ENCODE data around the gene GPR6. TPM values are rescaled to one million over a fixed set of nuclear protein-coding genes. Genes with fewer than 3 reads are reported as not detected.

Gene GPR6
- total and polyA plus RNA-seq, 2 donors (not counting 1 experiment from before 2014, with no cell fraction given): not detected

DNA sequence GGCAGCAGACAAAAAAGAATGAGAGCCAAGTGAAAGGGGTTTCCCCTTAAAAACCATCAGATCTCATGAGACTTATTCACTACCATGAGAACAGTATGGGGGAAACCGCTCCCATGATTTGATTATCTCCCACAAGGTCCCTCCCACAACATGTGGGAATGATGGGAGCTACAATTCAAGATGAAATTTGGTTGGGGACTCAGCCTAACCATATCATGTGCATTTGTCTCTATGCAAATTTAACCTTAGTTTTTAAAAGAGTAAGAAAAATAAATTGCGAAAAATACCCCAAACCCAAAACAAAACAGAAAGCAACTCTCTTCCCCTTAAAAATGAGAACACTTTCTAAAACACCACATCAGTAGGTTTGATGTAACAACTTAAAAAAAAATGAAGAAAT lies 22.6 kb upstream of the GPR6 start:
- no peak overlapping the region for H3K4me2 ChIP-seq (replicated peaks; ENCODE audit: low read depth, low read length, poor library complexity, severe bottlenecking)
- no peak for DNase-seq
- no peak overlapping the region for H2AFZ ChIP-seq (ENCODE audit: insufficient read depth, low read depth, low read length, poor library complexity, severe bottlenecking)
- TF ChIP-seq EZH2 (IDR thresholded peaks at IDR 0.05; ENCODE audit: borderline replicate concordance, insufficient read depth, low read depth, low read length, poor library complexity, severe bottlenecking): no peak
- TF ChIP-seq, protein P1, sequence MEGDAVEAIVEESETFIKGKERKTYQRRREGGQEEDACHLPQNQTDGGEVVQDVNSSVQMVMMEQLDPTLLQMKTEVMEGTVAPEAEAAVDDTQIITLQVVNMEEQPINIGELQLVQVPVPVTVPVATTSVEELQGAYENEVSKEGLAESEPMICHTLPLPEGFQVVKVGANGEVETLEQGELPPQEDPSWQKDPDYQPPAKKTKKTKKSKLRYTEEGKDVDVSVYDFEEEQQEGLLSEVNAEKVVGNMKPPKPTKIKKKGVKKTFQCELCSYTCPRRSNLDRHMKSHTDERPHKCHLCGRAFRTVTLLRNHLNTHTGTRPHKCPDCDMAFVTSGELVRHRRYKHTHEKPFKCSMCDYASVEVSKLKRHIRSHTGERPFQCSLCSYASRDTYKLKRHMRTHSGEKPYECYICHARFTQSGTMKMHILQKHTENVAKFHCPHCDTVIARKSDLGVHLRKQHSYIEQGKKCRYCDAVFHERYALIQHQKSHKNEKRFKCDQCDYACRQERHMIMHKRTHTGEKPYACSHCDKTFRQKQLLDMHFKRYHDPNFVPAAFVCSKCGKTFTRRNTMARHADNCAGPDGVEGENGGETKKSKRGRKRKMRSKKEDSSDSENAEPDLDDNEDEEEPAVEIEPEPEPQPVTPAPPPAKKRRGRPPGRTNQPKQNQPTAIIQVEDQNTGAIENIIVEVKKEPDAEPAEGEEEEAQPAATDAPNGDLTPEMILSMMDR (IDR thresholded peaks at IDR 0.05): no peak
- POLR2A ChIA-PET: no interaction called here
- no peak for ATAC-seq (ENCODE audit: low read depth)
- H3K27me3 Mint-ChIP-seq: peaks cover 8% of the 10 kb centered on the region
- WGBS (ENCODE audit: insufficient coverage): no CpG with 5 or more reads among the region's 2 CpGs
- H3K79me2 ChIP-seq (ENCODE audit: control insufficient read depth, insufficient read depth, low read length): no peaks in the 10 kb centered on the region
- no peaks in the 10 kb centered on the region for H3K36me3 ChIP-seq (replicated peaks in 1 of 2; ENCODE audit: control extremely low read depth in 1 of 2, control insufficient read depth in 1 of 2, extremely low read depth in 1 of 2, insufficient read depth in 2 of 2, low read length in 1 of 2)
- no peak overlapping the region for H3K9ac ChIP-seq (ENCODE audit: low read length)
- H3K27ac ChIP-seq (ENCODE audit: low read length in 2 of 2): no peak overlapping the region
- no peaks in the 10 kb centered on the region for H3K4me1 ChIP-seq (ENCODE audit: control insufficient read depth in 2 of 2, insufficient read depth in 2 of 2, low read length in 2 of 2)
- H3K4me3 ChIP-seq (ENCODE audit: control extremely low read depth in 1 of 5, extremely low read depth in 1 of 5, insufficient read depth in 1 of 5, low read depth in 2 of 5, low read length in 4 of 5): no peak overlapping the region
- intact Hi-C loops (cut with micrococcal nuclease): no loop called here
- no peak overlapping the region for H3K27ac Mint-ChIP-seq
- H3K4me1 Mint-ChIP-seq: no peaks in the 10 kb centered on the region
- H3K4me3 Mint-ChIP-seq: no peak overlapping the region
- no peaks in the 10 kb centered on the region for H4K20me1 ChIP-seq (ENCODE audit: control insufficient read depth, insufficient read depth, low read length, poor library complexity, severe bottlenecking)
- H3K9me3 ChIP-seq (ENCODE audit: control extremely low read depth in 1 of 3, control insufficient read depth in 2 of 3, insufficient read depth in 1 of 3, low read length in 2 of 3): peaks cover 0 to 6% (median 2%) of the 10 kb centered on the region in 3 donors
- H3K27me3 ChIP-seq (replicated peaks in 1 of 4; ENCODE audit: control extremely low read depth in 1 of 4, control insufficient read depth in 3 of 4, insufficient read depth in 4 of 4, low read length in 3 of 4): no peaks in the 10 kb centered on the region
- CTCF ChIA-PET: interaction anchor here (0.6 kb wide), 1 partner anchor 1463 kb away, joined by 3 read pairs; no protein-coding TSS in a partner anchor
- peaks cover 7% of the 10 kb centered on the region for H3K9me3 Mint-ChIP-seq (ENCODE audit: insufficient read depth)

DNA sequence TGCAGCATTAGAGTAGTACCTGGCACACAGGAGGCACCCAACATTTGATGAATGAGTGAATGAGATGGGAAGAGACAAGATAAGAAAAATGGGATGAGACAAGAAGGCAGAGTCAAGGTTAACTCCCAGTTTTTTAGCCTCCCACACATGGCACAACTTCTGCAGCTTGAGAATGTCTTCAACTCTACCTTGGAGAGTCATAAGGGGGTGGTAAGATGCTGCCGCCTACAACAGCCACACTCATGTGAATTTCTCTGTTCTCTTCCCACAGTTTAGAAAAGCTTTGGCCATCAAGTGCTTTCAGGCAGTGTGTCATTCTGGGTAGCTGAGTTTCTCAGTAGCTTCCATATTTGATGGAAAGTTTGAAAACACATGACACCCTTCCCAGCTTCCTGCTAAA lies 19.5 kb upstream of the GPR6 start:
- no peak for ATAC-seq (ENCODE audit: low read depth)
- intact Hi-C loops (cut with micrococcal nuclease): no loop called here

More for the DNA sequence above, 19.5 kb upstream of the GPR6 start:
- no peaks in the 10 kb centered on the region for H3K36me3 ChIP-seq (replicated peaks in 1 of 2; ENCODE audit: control extremely low read depth in 1 of 2, control insufficient read depth in 1 of 2, extremely low read depth in 1 of 2, insufficient read depth in 2 of 2, low read length in 1 of 2)
- no peak overlapping the region for H3K4me2 ChIP-seq (replicated peaks; ENCODE audit: low read depth, low read length, poor library complexity, severe bottlenecking)
- H3K79me2 ChIP-seq (ENCODE audit: control insufficient read depth, insufficient read depth, low read length): no peaks in the 10 kb centered on the region
- Mint-ChIP-seq H3K9me3 (ENCODE audit: insufficient read depth) (peaks cover 7% of the 10 kb centered on the region), H3K4me3 (no peak overlapping the region), H3K27ac (no peak overlapping the region), H3K27me3 (peaks cover 8% of the 10 kb centered on the region), H3K4me1 (no peaks in the 10 kb centered on the region)
- no peak for DNase-seq
- no peaks in the 10 kb centered on the region for H3K27me3 ChIP-seq (replicated peaks in 1 of 4; ENCODE audit: control extremely low read depth in 1 of 4, control insufficient read depth in 3 of 4, insufficient read depth in 4 of 4, low read length in 3 of 4)
- H3K9me3 ChIP-seq (ENCODE audit: control extremely low read depth in 1 of 3, control insufficient read depth in 2 of 3, insufficient read depth in 1 of 3, low read length in 2 of 3): peaks cover 0 to 8% (median 2%) of the 10 kb centered on the region in 3 donors
- CTCF ChIA-PET: interaction anchor here (0.6 to 0.7 kb wide), 2 partner anchors 120 to 747 kb away, joined by 3 to 5 read pairs; no protein-coding TSS in a partner anchor
- H3K4me1 ChIP-seq (ENCODE audit: control insufficient read depth in 2 of 2, insufficient read depth in 2 of 2, low read length in 2 of 2): no peaks in the 10 kb centered on the region
- H3K9ac ChIP-seq (ENCODE audit: low read length): no peak overlapping the region
- no peak overlapping the region for H3K4me3 ChIP-seq (ENCODE audit: control extremely low read depth in 1 of 5, extremely low read depth in 1 of 5, insufficient read depth in 1 of 5, low read depth in 2 of 5, low read length in 4 of 5)
- no peak for TF ChIP-seq EZH2 (IDR thresholded peaks at IDR 0.05; ENCODE audit: borderline replicate concordance, insufficient read depth, low read depth, low read length, poor library complexity, severe bottlenecking)
- TF ChIP-seq, protein P1 (IDR thresholded peaks at IDR 0.05): no peak
- no peak overlapping the region for H2AFZ ChIP-seq (ENCODE audit: insufficient read depth, low read depth, low read length, poor library complexity, severe bottlenecking)
- H3K27ac ChIP-seq (ENCODE audit: low read length in 2 of 2): no peak overlapping the region
- H4K20me1 ChIP-seq (ENCODE audit: control insufficient read depth, insufficient read depth, low read length, poor library complexity, severe bottlenecking): no peaks in the 10 kb centered on the region
- POLR2A ChIA-PET: no interaction called here
- no CpG with 5 or more reads among the region's 1 CpG for WGBS (ENCODE audit: insufficient coverage)
